ENCODE data around the gene LMNB1.
"Not testable (repeated sequence)": the region's sequence is repeated elsewhere in the genome, so short reads cannot be mapped to it uniquely, and the experiment has no call there.

LMNB1 gene, protein sequence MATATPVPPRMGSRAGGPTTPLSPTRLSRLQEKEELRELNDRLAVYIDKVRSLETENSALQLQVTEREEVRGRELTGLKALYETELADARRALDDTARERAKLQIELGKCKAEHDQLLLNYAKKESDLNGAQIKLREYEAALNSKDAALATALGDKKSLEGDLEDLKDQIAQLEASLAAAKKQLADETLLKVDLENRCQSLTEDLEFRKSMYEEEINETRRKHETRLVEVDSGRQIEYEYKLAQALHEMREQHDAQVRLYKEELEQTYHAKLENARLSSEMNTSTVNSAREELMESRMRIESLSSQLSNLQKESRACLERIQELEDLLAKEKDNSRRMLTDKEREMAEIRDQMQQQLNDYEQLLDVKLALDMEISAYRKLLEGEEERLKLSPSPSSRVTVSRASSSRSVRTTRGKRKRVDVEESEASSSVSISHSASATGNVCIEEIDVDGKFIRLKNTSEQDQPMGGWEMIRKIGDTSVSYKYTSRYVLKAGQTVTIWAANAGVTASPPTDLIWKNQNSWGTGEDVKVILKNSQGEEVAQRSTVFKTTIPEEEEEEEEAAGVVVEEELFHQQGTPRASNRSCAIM

GRCh38 chr5:126776499-126777256 is at the start of gene LMNB1:
Gene LMNB1, plus strand, starts transcription at chr5:126777136. Its CDS starts 373 bp downstream, at chr5:126777509.
- no peaks in the 10 kb centered on the region for H3K27me3 ChIP-seq (ENCODE audit: low read depth, low read length)
- no peaks in the 10 kb centered on the region for H3K9me3 ChIP-seq (ENCODE audit: control insufficient read depth in 1 of 2, low read length in 2 of 2)
- no peaks in the 10 kb centered on the region for H3K36me3 ChIP-seq (ENCODE audit: control insufficient read depth in 1 of 2, insufficient read depth in 2 of 2, low read length in 2 of 2)
- peak within 1 kb of the TSS; percentile 81 to 87 for H3K4me3 ChIP-seq (ENCODE audit: low read depth in 1 of 2, low read length in 2 of 2)
- H3K4me1 ChIP-seq (ENCODE audit: control insufficient read depth in 1 of 2, insufficient read depth in 2 of 2, low read length in 2 of 2), result no peaks in the 10 kb centered on the region
- peak within 1 kb of the TSS; percentile 93 for H3K27ac ChIP-seq (ENCODE audit: low read length)

- Histone ChIP-seq H3K27me3 (ENCODE audit: low read depth, low read length) (no peaks in the 10 kb centered on the region), H3K4me3 (ENCODE audit: low read depth in 1 of 2, low read length in 2 of 2) (no peak overlapping the region), H3K36me3 (ENCODE audit: control insufficient read depth in 1 of 2, insufficient read depth in 2 of 2, low read length in 2 of 2) (no peaks in the 10 kb centered on the region), H3K4me1 (ENCODE audit: control insufficient read depth in 1 of 2, insufficient read depth in 2 of 2, low read length in 2 of 2) (no peaks in the 10 kb centered on the region), H3K9me3 (ENCODE audit: control insufficient read depth in 1 of 2, low read length in 2 of 2) (no peaks in the 10 kb centered on the region), H3K27ac (ENCODE audit: low read length) (no peak overlapping the region)
Observed at GRCh38 chr5:126732716-126733115, 44.2 kb upstream of the LMNB1 start.

DNA sequence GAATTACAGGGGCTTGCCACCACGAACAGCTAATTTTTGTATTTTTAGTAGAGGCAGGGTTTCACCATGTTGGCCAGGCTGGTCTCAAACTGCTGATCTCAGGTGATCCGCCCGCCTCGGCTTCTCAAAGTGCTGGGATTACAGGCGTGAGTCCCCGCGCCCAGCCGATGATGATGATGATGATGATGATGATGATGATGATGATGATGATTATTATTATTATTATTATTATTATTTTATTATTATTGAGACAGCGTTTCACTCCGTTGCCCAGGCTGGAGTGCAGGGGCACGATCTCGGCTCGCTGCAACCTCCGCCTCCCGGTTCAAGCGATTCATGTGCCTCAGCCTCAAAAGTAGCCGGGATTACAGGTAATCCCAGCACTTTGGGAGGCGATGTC is 42.4 kb upstream of the LMNB1 start:
- H3K4me1 ChIP-seq (ENCODE audit: control insufficient read depth in 1 of 2, insufficient read depth in 2 of 2, low read length in 2 of 2); H3K36me3 ChIP-seq (ENCODE audit: control insufficient read depth in 1 of 2, insufficient read depth in 2 of 2, low read length in 2 of 2); H3K27ac ChIP-seq (ENCODE audit: low read length); H3K4me3 ChIP-seq (ENCODE audit: low read depth in 1 of 2, low read length in 2 of 2); H3K9me3 ChIP-seq (ENCODE audit: control insufficient read depth in 1 of 2, low read length in 2 of 2); H3K27me3 ChIP-seq (ENCODE audit: low read depth, low read length): not testable (repeated sequence)

DNA sequence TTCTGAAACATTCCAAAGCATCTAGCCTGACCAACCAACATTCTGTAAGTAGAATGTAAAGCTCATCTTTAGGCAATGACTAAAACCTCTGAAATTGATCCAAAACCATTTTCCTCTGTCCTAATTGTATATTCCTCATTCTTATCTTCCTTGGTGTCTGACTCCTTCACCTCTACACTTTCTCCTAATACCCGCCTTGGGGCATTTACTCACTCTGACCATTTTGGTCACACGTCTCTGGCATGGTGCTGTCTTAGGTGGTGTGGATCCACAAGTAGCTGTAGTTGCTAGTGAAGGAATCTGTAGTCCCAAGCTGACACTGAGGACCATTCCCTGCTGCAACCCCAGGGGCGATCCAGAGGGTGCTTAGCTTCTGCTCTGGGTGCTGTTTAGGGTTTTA is 40.8 kb upstream of the LMNB1 start:
- Histone ChIP-seq H3K27ac (ENCODE audit: low read length) (no peak overlapping the region), H3K9me3 (ENCODE audit: control insufficient read depth in 1 of 2, low read length in 2 of 2) (no peaks in the 10 kb centered on the region), H3K4me1 (ENCODE audit: control insufficient read depth in 1 of 2, insufficient read depth in 2 of 2, low read length in 2 of 2) (no peaks in the 10 kb centered on the region), H3K4me3 (ENCODE audit: low read depth in 1 of 2, low read length in 2 of 2) (no peak overlapping the region), H3K27me3 (ENCODE audit: low read depth, low read length) (no peaks in the 10 kb centered on the region), H3K36me3 (ENCODE audit: control insufficient read depth in 1 of 2, insufficient read depth in 2 of 2, low read length in 2 of 2) (no peaks in the 10 kb centered on the region)

DNA sequence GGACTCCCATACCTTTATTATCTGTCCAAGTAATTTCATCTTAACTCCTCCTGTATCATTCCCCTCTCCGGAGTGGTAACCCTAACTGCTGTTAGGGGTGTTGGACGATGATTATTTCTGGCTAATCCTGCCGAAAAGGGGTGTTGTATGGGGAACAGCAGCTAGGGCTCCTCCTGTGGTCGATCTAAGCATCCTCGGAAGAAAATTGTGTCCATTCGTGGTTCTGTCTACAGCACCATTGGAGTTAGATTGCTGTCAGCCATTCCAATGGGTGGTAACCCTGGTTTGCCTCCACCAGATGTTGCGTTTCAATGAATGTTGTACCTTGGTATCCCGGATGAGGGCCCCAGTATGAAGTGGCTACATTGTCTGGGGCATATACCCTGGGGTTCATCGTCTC is 35.6 kb upstream of the LMNB1 start:
- Histone ChIP-seq H3K4me1 (ENCODE audit: control insufficient read depth in 1 of 2, insufficient read depth in 2 of 2, low read length in 2 of 2) (no peaks in the 10 kb centered on the region), H3K27ac (ENCODE audit: low read length) (no peak overlapping the region), H3K36me3 (ENCODE audit: control insufficient read depth in 1 of 2, insufficient read depth in 2 of 2, low read length in 2 of 2) (no peaks in the 10 kb centered on the region), H3K4me3 (ENCODE audit: low read depth in 1 of 2, low read length in 2 of 2) (no peak overlapping the region), H3K9me3 (ENCODE audit: control insufficient read depth in 1 of 2, low read length in 2 of 2) (no peaks in the 10 kb centered on the region), H3K27me3 (ENCODE audit: low read depth, low read length) (no peaks in the 10 kb centered on the region)

GRCh38 chr5:126742425-126742824 is 34.5 kb upstream of the LMNB1 start:
- no peaks in the 10 kb centered on the region for H3K27me3 ChIP-seq (ENCODE audit: low read depth, low read length)
- H3K27ac ChIP-seq (ENCODE audit: low read length), result no peak overlapping the region
- no peaks in the 10 kb centered on the region for H3K36me3 ChIP-seq (ENCODE audit: control insufficient read depth in 1 of 2, insufficient read depth in 2 of 2, low read length in 2 of 2)
- no peak overlapping the region for H3K4me3 ChIP-seq (ENCODE audit: low read depth in 1 of 2, low read length in 2 of 2)
- H3K9me3 ChIP-seq (ENCODE audit: control insufficient read depth in 1 of 2, low read length in 2 of 2), result no peaks in the 10 kb centered on the region
- no peaks in the 10 kb centered on the region for H3K4me1 ChIP-seq (ENCODE audit: control insufficient read depth in 1 of 2, insufficient read depth in 2 of 2, low read length in 2 of 2)

- Histone ChIP-seq H3K27ac (ENCODE audit: low read length) (no peak overlapping the region), H3K4me1 (ENCODE audit: control insufficient read depth in 1 of 2, insufficient read depth in 2 of 2, low read length in 2 of 2) (no peaks in the 10 kb centered on the region), H3K9me3 (ENCODE audit: control insufficient read depth in 1 of 2, low read length in 2 of 2) (no peaks in the 10 kb centered on the region), H3K4me3 (ENCODE audit: low read depth in 1 of 2, low read length in 2 of 2) (no peak overlapping the region), H3K27me3 (ENCODE audit: low read depth, low read length) (no peaks in the 10 kb centered on the region), H3K36me3 (ENCODE audit: control insufficient read depth in 1 of 2, insufficient read depth in 2 of 2, low read length in 2 of 2) (no peaks in the 10 kb centered on the region)
Observed at GRCh38 chr5:126744836-126745235, 32.1 kb upstream of the LMNB1 start.

GRCh38 chr5:126745259-126745992 is 31.5 kb upstream of the LMNB1 start:
- H3K4me3 ChIP-seq (ENCODE audit: low read depth in 1 of 2, low read length in 2 of 2), result no peak overlapping the region
- no peaks in the 10 kb centered on the region for H3K4me1 ChIP-seq (ENCODE audit: control insufficient read depth in 1 of 2, insufficient read depth in 2 of 2, low read length in 2 of 2)
- H3K9me3 ChIP-seq (ENCODE audit: control insufficient read depth in 1 of 2, low read length in 2 of 2), result no peaks in the 10 kb centered on the region
- no peaks in the 10 kb centered on the region for H3K36me3 ChIP-seq (ENCODE audit: control insufficient read depth in 1 of 2, insufficient read depth in 2 of 2, low read length in 2 of 2)
- no peaks in the 10 kb centered on the region for H3K27me3 ChIP-seq (ENCODE audit: low read depth, low read length)
- no peak overlapping the region for H3K27ac ChIP-seq (ENCODE audit: low read length)

- H3K4me1 ChIP-seq (ENCODE audit: control insufficient read depth in 1 of 2, insufficient read depth in 2 of 2, low read length in 2 of 2), result no peaks in the 10 kb centered on the region
- H3K4me3 ChIP-seq (ENCODE audit: low read depth in 1 of 2, low read length in 2 of 2), result no peak overlapping the region
- no peaks in the 10 kb centered on the region for H3K27me3 ChIP-seq (ENCODE audit: low read depth, low read length)
- H3K9me3 ChIP-seq (ENCODE audit: control insufficient read depth in 1 of 2, low read length in 2 of 2), result no peaks in the 10 kb centered on the region
- H3K36me3 ChIP-seq (ENCODE audit: control insufficient read depth in 1 of 2, insufficient read depth in 2 of 2, low read length in 2 of 2), result no peaks in the 10 kb centered on the region
- H3K27ac ChIP-seq (ENCODE audit: low read length), result no peak overlapping the region
Observed at GRCh38 chr5:126746290-126746689, 30.6 kb upstream of the LMNB1 start.

- Histone ChIP-seq H3K4me3 (ENCODE audit: low read depth in 1 of 2, low read length in 2 of 2) (no peak overlapping the region), H3K36me3 (ENCODE audit: control insufficient read depth in 1 of 2, insufficient read depth in 2 of 2, low read length in 2 of 2) (no peaks in the 10 kb centered on the region), H3K9me3 (ENCODE audit: control insufficient read depth in 1 of 2, low read length in 2 of 2) (no peaks in the 10 kb centered on the region), H3K27me3 (ENCODE audit: low read depth, low read length) (no peaks in the 10 kb centered on the region), H3K4me1 (ENCODE audit: control insufficient read depth in 1 of 2, insufficient read depth in 2 of 2, low read length in 2 of 2) (no peaks in the 10 kb centered on the region), H3K27ac (ENCODE audit: low read length) (no peak overlapping the region)
Observed at GRCh38 chr5:126752081-126752785, 24.7 kb upstream of the LMNB1 start.
